GM12878 (cell line): ENCODE data around the gene SRD5A2. TPM values are rescaled to one million over a fixed set of nuclear protein-coding genes. Genes with fewer than 3 reads are reported as not detected.

Experiments
- ATAC-seq: fragments of 200-7000 bp; cut with Tn5 transposase; 3 replicates; pipeline ENCODE4 v1.9.1; 2020; ENCODE audit warnings: mild to moderate bottlenecking, moderate library complexity
- BruUV-seq: library from RNA; stranded (reverse); fragments of 400-500 nt; replicated peaks from 2 replicates; lab custom pipeline; 2021; lab: Mats Ljungman, UMichigan
- CTCF ChIA-PET: fragments of 300-600 bp; sonication (Branson Sonifier 250); formaldehyde crosslinking; extraction: SDS; loops from one replicate; lab custom pipeline; 2021; ENCODE audit warnings: inconsistent platforms; lab: Yijun Ruan, JAX
- POLR2A ChIA-PET: fragments of 350-600 bp; formaldehyde crosslinking; extraction: SDS; loops from one replicate; lab custom pipeline; 2021; ENCODE audit warnings: inconsistent platforms; lab: Charles Lee
- RAD21 ChIA-PET: fragments of 300-600 bp; sonication (Branson Sonifier 250); formaldehyde crosslinking; loops from one replicate; lab custom pipeline; 2023; ENCODE audit warnings: antibody characterized with exemption; ENCODE audit not compliant: unreplicated experiment; lab: Charles Lee
- SMC1A ChIA-PET: fragments of 300-600 bp; sonication (Branson Sonifier 250); formaldehyde crosslinking; loops from one replicate; lab custom pipeline; 2023; ENCODE audit not compliant: unreplicated experiment, uncharacterized antibody; lab: Charles Lee
- DNase-seq: peaks from one replicate; pipeline ENCODE4 v3.0.0-alpha.2; 2011; ENCODE audit warnings: low read depth, low spot score
- FAIRE-seq: peaks from 3 replicates; lab custom pipeline; 2011; peaks lifted over from hg19 to GRCh38; lab: Jason Lieb, UNC
- H2AFZ ChIP-seq: 2 replicates; pipeline ENCODE4 v1.6.0; 2011; ENCODE audit warnings: low read depth, low read length, control low read depth; ENCODE audit not compliant: control insufficient read depth
- H3K27ac ChIP-seq: 2 replicates; pipeline ENCODE4 v1.5.1; 2011; ENCODE audit warnings: control low read depth; ENCODE audit not compliant: control insufficient read depth, insufficient read depth
- H3K27me3 ChIP-seq, 2 experiments: replicated peaks in 1 of 2; 2 replicates each; pipeline versions ENCODE4 v1.6.0 to v1.6.1; 2011; ENCODE audit warnings: low read length in 1 of 2; ENCODE audit not compliant: control insufficient read depth in 2 of 2, insufficient read depth in 2 of 2
- H3K36me3 ChIP-seq, 2 experiments: 2 replicates each; pipeline ENCODE4 v1.5.1; 2011; ENCODE audit warnings: low read length in 1 of 2; ENCODE audit not compliant: control insufficient read depth in 2 of 2, insufficient read depth in 2 of 2
- H3K4me1 ChIP-seq: 2 replicates; pipeline ENCODE4 v1.6.1; 2011; ENCODE audit warnings: mild to moderate bottlenecking, low read length, moderate library complexity, mixed read lengths; ENCODE audit not compliant: control insufficient read depth, insufficient read depth
- H3K4me2 ChIP-seq: 2 replicates; pipeline ENCODE4 v1.6.0; 2011; ENCODE audit warnings: control low read depth; ENCODE audit not compliant: control insufficient read depth, insufficient read depth
- H3K4me3 ChIP-seq: fragments of 200-600 bp; sonication (generic); 2 replicates; pipeline ENCODE4 v1.5.1; 2016
- H3K79me2 ChIP-seq: 2 replicates; pipeline ENCODE4 v1.6.0; 2011; ENCODE audit warnings: low read length; ENCODE audit not compliant: control insufficient read depth, insufficient read depth
- H3K9ac ChIP-seq: 2 replicates; pipeline ENCODE4 v1.8.0; 2011; ENCODE audit warnings: low read length, control low read depth, mixed read lengths; ENCODE audit not compliant: control insufficient read depth, insufficient read depth
- H3K9me3 ChIP-seq: replicated peaks from 3 replicates; pipeline ENCODE4 v1.5.1; 2011; ENCODE audit warnings: mild to moderate bottlenecking, low read length; ENCODE audit not compliant: control insufficient read depth, insufficient read depth
- H4K20me1 ChIP-seq: 2 replicates; pipeline ENCODE4 v1.6.0; 2011; ENCODE audit not compliant: control insufficient read depth, insufficient read depth
- ATF7 ChIP-seq: fragments of 450-650 bp; IDR thresholded peaks from 2 replicates; pipeline ENCODE4 v1.6.1; 2016; ENCODE audit warnings: low read depth, mild to moderate bottlenecking
- CBX5 ChIP-seq: sonication (generic); IDR thresholded peaks from 2 replicates; pipeline ENCODE4 v1.6.1; 2016; ENCODE audit warnings: low read depth, moderate library complexity, mild to moderate bottlenecking, inconsistent platforms
- CREM ChIP-seq: IDR thresholded peaks from 2 replicates; pipeline ENCODE4 v1.6.1; 2014; ENCODE audit warnings: antibody characterized with exemption, low read depth
- ESRRA ChIP-seq: IDR thresholded peaks from 2 replicates; pipeline ENCODE4 v1.6.1; 2012; ENCODE audit warnings: mild to moderate bottlenecking, low read length, improper control_type of control experiment
- GATAD2B ChIP-seq: fragments of 450-650 bp; conservative IDR thresholded peaks from 2 replicates; pipeline ENCODE4 v1.6.1; 2017; ENCODE audit warnings: low read depth, mild to moderate bottlenecking, moderate library complexity
- JUNB ChIP-seq: IDR thresholded peaks from 2 replicates; pipeline ENCODE4 v1.6.1; 2016; ENCODE audit warnings: antibody characterized with exemption, mild to moderate bottlenecking
- RAD21 ChIP-seq: IDR thresholded peaks from 2 replicates; pipeline ENCODE4 v1.6.1; 2011; ENCODE audit warnings: mild to moderate bottlenecking, low read depth, low read length, moderate library complexity; ENCODE audit not compliant: insufficient read depth
- SMAD1 ChIP-seq: fragments of 450-650 bp; IDR thresholded peaks from 2 replicates; pipeline ENCODE4 v1.6.1; 2018; ENCODE audit warnings: mild to moderate bottlenecking, low read depth; ENCODE audit not compliant: partially characterized antibody
- YY1 ChIP-seq: IDR thresholded peaks from 2 replicates; pipeline ENCODE4 v1.6.1; 2011; ENCODE audit warnings: low read depth, mild to moderate bottlenecking, low read length
- ZZZ3 ChIP-seq: IDR thresholded peaks from 2 replicates; pipeline ENCODE4 v1.6.1; 2011; ENCODE audit warnings: low read depth; ENCODE audit not compliant: control insufficient read depth, insufficient read length
- WGBS: methylation state at CpG from one replicate; pipeline ENCODE4 v1.1.6; 2016; ENCODE audit warnings: low lambda C conversion rate; ENCODE audit not compliant: insufficient replicate concordance, insufficient coverage; ENCODE audit errors: missing lambda C conversion rate; 5-methylcytosine and 5-hydroxymethylcytosine counted together
- in situ Hi-C: fragments of 300-500 bp; cut with MboI; formaldehyde crosslinking; loops from 9 replicates; pipeline ENCODE4 v1.14.3; 2018; ENCODE audit warnings: mixed read lengths
- intact Hi-C: fragments of 100-400 bp; cut with micrococcal nuclease; formaldehyde crosslinking; loops from one replicate; pipeline ENCODE4 v1.14.2; 2022; ENCODE audit not compliant: unreplicated experiment
- polyA plus RNA-seq, 11 experiments: library from polyadenylated mRNA; depleted of rRNA in 4 of 11; unstranded in 6 of 11; stranded (reverse) in 5 of 11; fragments of >200 nt; fragmentation: Nextera tagmentation in 4 of 11; fragmentation: Illumina TruSeq in 1 of 11; extraction: Ambion mirVana in 4 of 11; extraction: Trizol in 1 of 11; gene quantifications; 1 replicate in 1 of 11; 2 replicates in 10 of 11; pipeline versions ENCODE4 v1.2.1 to v1.2.3, GENCODE V29; 2011 to 2016; ENCODE audit warnings: inconsistent platforms in 2 of 11, missing spikeins in 2 of 11, low read depth in 1 of 11
- total RNA-seq, 4 experiments: library from RNA; depleted of rRNA in 3 of 4; stranded (reverse); fragments of >200 nt in 3 of 4; fragmentation: Illumina TruSeq in 1 of 4; extraction: Trizol in 1 of 4; gene quantifications; 2 replicates each; pipeline versions ENCODE4 v1.2.1 to v1.2.3, GENCODE V29; 2013 to 2021
- TF ChIP-seq, protein P1 (sequence below): fragments of 450-650 bp; IDR thresholded peaks from 2 replicates; pipeline ENCODE4 v1.6.1; 2016; ENCODE audit warnings: mild to moderate bottlenecking
- TF ChIP-seq, protein P2 (sequence below): fragments of 450-650 bp; IDR thresholded peaks from 2 replicates; pipeline ENCODE4 v1.6.1; 2018; ENCODE audit warnings: borderline replicate concordance, mild to moderate bottlenecking; ENCODE audit not compliant: partially characterized antibody

SRD5A2 gene
- total and polyA plus RNA-seq, 10 of the 15 experiments (the other 5 are each of a cell fraction or from before 2014, with no cell fraction given) = 0.01 TPM; not detected in 7

DNA sequence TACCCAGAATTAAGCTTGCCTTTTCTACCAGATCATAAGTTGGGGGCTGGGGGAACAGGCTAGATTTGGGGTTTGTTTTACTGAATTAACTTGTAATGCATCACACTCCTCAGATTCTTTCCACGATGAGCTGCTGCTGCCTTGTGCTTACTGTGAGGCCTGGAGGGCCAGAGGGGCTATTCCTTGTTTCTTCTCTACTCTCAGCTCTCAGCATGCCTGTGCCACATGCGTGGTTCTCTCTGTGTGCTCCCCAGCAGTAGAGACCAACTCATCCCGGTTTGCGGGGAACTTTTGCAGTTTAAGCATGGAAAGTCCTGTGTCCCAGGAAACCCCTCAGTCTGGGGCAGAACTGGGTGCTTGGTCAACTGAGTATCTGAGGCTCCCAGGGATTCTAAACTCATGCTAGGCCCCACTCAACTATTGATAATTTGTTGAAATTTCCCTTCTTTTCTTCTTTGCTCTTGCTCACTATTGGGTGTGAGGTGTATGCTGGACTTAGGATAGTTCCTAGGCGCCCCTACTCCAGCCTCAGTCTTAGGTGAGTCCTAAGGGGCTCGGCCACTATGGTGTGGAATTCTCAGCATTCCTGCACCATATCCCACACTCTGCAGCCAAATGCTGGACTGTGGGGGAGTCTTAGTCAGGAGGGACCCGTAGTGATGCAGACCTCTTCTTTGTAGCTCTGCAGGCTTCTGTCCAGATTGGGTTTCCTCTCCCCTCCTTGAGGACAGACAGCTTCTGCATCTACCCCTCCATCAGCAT is 63.1 kb downstream of the SRD5A2 start:
- WGBS = 12% methylated on average over 7 of the region's 7 CpGs
- Histone ChIP-seq H3K27me3 (no peaks in the 10 kb centered on the region; a peak in 3 of 4 replicates), H2AFZ (no peak overlapping the region), H4K20me1 (no peaks in the 10 kb centered on the region), H3K9me3 (no peaks in the 10 kb centered on the region), H3K79me2 (no peaks in the 10 kb centered on the region), H3K36me3 (no peaks in the 10 kb centered on the region), H3K27ac (no peak overlapping the region), H3K4me2 (no peak overlapping the region), H3K4me3 (no peak overlapping the region), H3K4me1 (no peaks in the 10 kb centered on the region), H3K9ac (no peak overlapping the region)
- intact Hi-C loops (no loop called here), in situ Hi-C loops (no loop called here)
- ChIA-PET POLR2A (no interaction called here), RAD21 (no interaction called here), CTCF (no interaction called here), SMC1A (interaction anchor here (0.6 kb wide), 1 partner anchor 975 kb away, joined by 4 read pairs; no protein-coding TSS in a partner anchor)
- FAIRE-seq = no peak
- BruUV-seq = no TSS peak
- TF ChIP-seq YY1 (no peak), CBX5 (no peak), SMAD1 (no peak), ZZZ3 (no peak), CREM (no peak), JUNB (no peak), ATF7 (no peak), ESRRA (no peak), GATAD2B (no peak)
- no peak for DNase-seq
- ATAC-seq = no peak

DNA sequence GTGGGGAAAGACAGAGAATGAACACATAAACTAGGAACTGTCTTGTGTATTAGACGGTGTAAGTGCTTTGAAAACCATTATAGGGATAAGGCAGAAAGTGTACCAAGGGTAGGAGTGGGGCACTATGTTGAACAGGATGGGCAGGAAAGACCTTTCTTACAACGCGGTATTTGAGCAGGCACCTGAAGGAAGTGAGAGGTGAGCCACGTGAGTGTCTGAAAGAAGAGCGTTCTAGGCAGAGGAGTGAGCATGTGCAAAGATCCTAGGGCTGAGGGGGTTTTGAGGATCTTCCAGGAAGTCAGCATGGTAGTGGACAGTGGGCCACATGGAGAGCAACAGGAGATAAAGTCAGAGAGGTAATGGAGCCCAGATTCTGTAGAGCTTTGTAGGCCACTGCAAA is 65.2 kb downstream of the SRD5A2 start:
- H3K4me1 ChIP-seq = no peaks in the 10 kb centered on the region
- H3K9me3 ChIP-seq = no peaks in the 10 kb centered on the region
- in situ Hi-C loops = no loop called here
- H2AFZ ChIP-seq = no peak overlapping the region
- no peak overlapping the region for H3K4me2 ChIP-seq
- no peaks in the 10 kb centered on the region for H3K79me2 ChIP-seq
- CTCF ChIA-PET = no interaction called here
- SMC1A ChIA-PET = no interaction called here
- no peaks in the 10 kb centered on the region for H3K36me3 ChIP-seq
- FAIRE-seq (no peak), DNase-seq (no peak), ATAC-seq (no peak)
- WGBS = 27% methylated on average over 5 of the region's 5 CpGs
- no peak overlapping the region for H3K4me3 ChIP-seq
- no peak overlapping the region for H3K9ac ChIP-seq
- no peak overlapping the region for H3K27ac ChIP-seq
- H4K20me1 ChIP-seq = no peaks in the 10 kb centered on the region
- POLR2A ChIA-PET = no interaction called here
- no TSS peak for BruUV-seq
- intact Hi-C loops = no loop called here
- no peaks in the 10 kb centered on the region for H3K27me3 ChIP-seq
- RAD21 ChIA-PET = no interaction called here
- TF ChIP-seq, protein P1, sequence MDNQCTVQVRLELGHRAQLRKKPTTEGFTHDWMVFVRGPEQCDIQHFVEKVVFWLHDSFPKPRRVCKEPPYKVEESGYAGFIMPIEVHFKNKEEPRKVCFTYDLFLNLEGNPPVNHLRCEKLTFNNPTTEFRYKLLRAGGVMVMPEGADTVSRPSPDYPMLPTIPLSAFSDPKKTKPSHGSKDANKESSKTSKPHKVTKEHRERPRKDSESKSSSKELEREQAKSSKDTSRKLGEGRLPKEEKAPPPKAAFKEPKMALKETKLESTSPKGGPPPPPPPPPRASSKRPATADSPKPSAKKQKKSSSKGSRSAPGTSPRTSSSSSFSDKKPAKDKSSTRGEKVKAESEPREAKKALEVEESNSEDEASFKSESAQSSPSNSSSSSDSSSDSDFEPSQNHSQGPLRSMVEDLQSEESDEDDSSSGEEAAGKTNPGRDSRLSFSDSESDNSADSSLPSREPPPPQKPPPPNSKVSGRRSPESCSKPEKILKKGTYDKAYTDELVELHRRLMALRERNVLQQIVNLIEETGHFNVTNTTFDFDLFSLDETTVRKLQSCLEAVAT = no peak
- TF ChIP-seq, protein P2, sequence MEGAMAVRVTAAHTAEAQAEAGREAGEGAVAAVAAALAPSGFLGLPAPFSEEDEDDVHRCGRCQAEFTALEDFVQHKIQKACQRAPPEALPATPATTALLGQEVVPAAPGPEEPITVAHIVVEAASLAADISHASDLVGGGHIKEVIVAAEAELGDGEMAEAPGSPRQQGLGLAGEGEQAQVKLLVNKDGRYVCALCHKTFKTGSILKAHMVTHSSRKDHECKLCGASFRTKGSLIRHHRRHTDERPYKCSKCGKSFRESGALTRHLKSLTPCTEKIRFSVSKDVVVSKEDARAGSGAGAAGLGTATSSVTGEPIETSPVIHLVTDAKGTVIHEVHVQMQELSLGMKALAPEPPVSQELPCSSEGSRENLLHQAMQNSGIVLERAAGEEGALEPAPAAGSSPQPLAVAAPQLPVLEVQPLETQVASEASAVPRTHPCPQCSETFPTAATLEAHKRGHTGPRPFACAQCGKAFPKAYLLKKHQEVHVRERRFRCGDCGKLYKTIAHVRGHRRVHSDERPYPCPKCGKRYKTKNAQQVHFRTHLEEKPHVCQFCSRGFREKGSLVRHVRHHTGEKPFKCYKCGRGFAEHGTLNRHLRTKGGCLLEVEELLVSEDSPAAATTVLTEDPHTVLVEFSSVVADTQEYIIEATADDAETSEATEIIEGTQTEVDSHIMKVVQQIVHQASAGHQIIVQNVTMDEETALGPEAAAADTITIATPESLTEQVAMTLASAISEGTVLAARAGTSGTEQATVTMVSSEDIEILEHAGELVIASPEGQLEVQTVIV = no peak
- no peak for TF ChIP-seq RAD21
